ENCODE data around the gene VPS54. TPM values are rescaled to one million over a fixed set of nuclear protein-coding genes. Genes with fewer than 3 reads are reported as not detected.

VPS54 gene
- total and polyA plus RNA-seq, 2 donors from 2014 or later, result 17.4 to 25.0 TPM

GRCh38 chr2:64036034-64036705 is 16.9 kb upstream of the VPS54 start:
- H3K36me3 ChIP-seq (ENCODE audit: control insufficient read depth in 2 of 3, insufficient read depth in 3 of 3, low read length in 3 of 3), result no peaks in the 10 kb centered on the region
- DNase-seq (no peak), FAIRE-seq (no peak)
- H3K4me3 ChIP-seq (ENCODE audit: low read length in 3 of 3), result no peak overlapping the region
- no peak for TF ChIP-seq CTCF (IDR thresholded peaks at IDR 0.05; ENCODE audit: borderline replicate concordance, extremely low read depth, insufficient read depth)
- H3K27me3 ChIP-seq (ENCODE audit: control insufficient read depth, insufficient read depth, low read length), result no peaks in the 10 kb centered on the region
- intact Hi-C loops (cut with DNase I), result no loop called here
- no peaks in the 10 kb centered on the region for H3K4me1 ChIP-seq (ENCODE audit: control insufficient read depth in 2 of 3, insufficient read depth in 2 of 3, low read depth in 1 of 3, low read length in 3 of 3)
- no peak overlapping the region for H3K9ac ChIP-seq (ENCODE audit: low read length in 3 of 3)
- no peak overlapping the region for H3K27ac ChIP-seq (ENCODE audit: low read depth in 2 of 2, low read length in 2 of 2)
- H3K9me3 ChIP-seq (ENCODE audit: control insufficient read depth in 2 of 3, insufficient read depth in 1 of 3, low read length in 3 of 3), result no peaks in the 10 kb centered on the region

- no peak overlapping the region for H3K27ac ChIP-seq (ENCODE audit: low read depth in 2 of 2, low read length in 2 of 2)
- H3K9me3 ChIP-seq (ENCODE audit: control insufficient read depth in 2 of 3, insufficient read depth in 1 of 3, low read length in 3 of 3), result no peaks in the 10 kb centered on the region
- no peaks in the 10 kb centered on the region for H3K4me1 ChIP-seq (ENCODE audit: control insufficient read depth in 2 of 3, insufficient read depth in 2 of 3, low read depth in 1 of 3, low read length in 3 of 3)
- FAIRE-seq (no peak), DNase-seq (peak in 1 of 5 donors; percentile 22)
- TF ChIP-seq CTCF (IDR thresholded peaks at IDR 0.05; ENCODE audit: borderline replicate concordance, extremely low read depth, insufficient read depth), result no peak
- no peak overlapping the region for H3K4me3 ChIP-seq (ENCODE audit: low read length in 3 of 3)
- H3K36me3 ChIP-seq (ENCODE audit: control insufficient read depth in 2 of 3, insufficient read depth in 3 of 3, low read length in 3 of 3), result no peaks in the 10 kb centered on the region
- intact Hi-C loops (cut with DNase I), result no loop called here
- no peak overlapping the region for H3K9ac ChIP-seq (ENCODE audit: low read length in 3 of 3)
- H3K27me3 ChIP-seq (ENCODE audit: control insufficient read depth, insufficient read depth, low read length), result no peaks in the 10 kb centered on the region
Observed at GRCh38 chr2:64035072-64035942, 16.1 kb upstream of the VPS54 start.

GRCh38 chr2:64029116-64029665 is 10.0 kb upstream of the VPS54 start:
- Histone ChIP-seq H3K4me1 (ENCODE audit: control insufficient read depth in 2 of 3, insufficient read depth in 2 of 3, low read depth in 1 of 3, low read length in 3 of 3) (no peaks in the 10 kb centered on the region), H3K36me3 (ENCODE audit: control insufficient read depth in 2 of 3, insufficient read depth in 3 of 3, low read length in 3 of 3) (no peaks in the 10 kb centered on the region), H3K27me3 (ENCODE audit: control insufficient read depth, insufficient read depth, low read length) (no peaks in the 10 kb centered on the region), H3K4me3 (ENCODE audit: low read length in 3 of 3) (no peak overlapping the region), H3K9ac (ENCODE audit: low read length in 3 of 3) (no peak overlapping the region), H3K9me3 (ENCODE audit: control insufficient read depth in 2 of 3, insufficient read depth in 1 of 3, low read length in 3 of 3) (no peaks in the 10 kb centered on the region), H3K27ac (ENCODE audit: low read depth in 2 of 2, low read length in 2 of 2) (no peak overlapping the region)
- no peak for DNase-seq
- TF ChIP-seq CTCF (IDR thresholded peaks at IDR 0.05; ENCODE audit: borderline replicate concordance, extremely low read depth, insufficient read depth), result no peak
- FAIRE-seq, result no peak
- intact Hi-C loops (cut with DNase I), result no loop called here
